ENCODE results near the gene SLAMF9. TPM values are rescaled to one million over a fixed set of nuclear protein-coding genes. Genes with fewer than 3 reads are reported as not detected.

Gene SLAMF9
- total RNA-seq, 1 experiment from 2014 or later, result not detected

GRCh38 chr1:159981351-159982055 is 27.5 kb upstream of the SLAMF9 start (continued):
- TF ChIP-seq ZNF281 (CRISPR knock-in tag; IDR thresholded peaks at IDR 0.05), result no peak

- no peak overlapping the region for H3K4me3 Mint-ChIP-seq
- ATAC-seq (no peak), DNase-seq (ENCODE audit: low spot score) (no peak)
- no peak overlapping the region for H3K27ac Mint-ChIP-seq
- H3K36me3 Mint-ChIP-seq, result no peaks in the 10 kb centered on the region
- no peaks in the 10 kb centered on the region; the same call in 1 of the 2 replicates for H3K4me1 Mint-ChIP-seq
- peaks cover 9% of the 10 kb centered on the region; the same call in 1 of the 2 replicates for H3K27me3 Mint-ChIP-seq (ENCODE audit: low read depth)
- ChIA-PET CTCF (no interaction called here), POLR2A (interaction anchor here (0.6 kb wide), 1 partner anchor 381 kb away, joined by 3 read pairs; no protein-coding TSS in a partner anchor)
- no peak for TF ChIP-seq TEAD4 (CRISPR knock-in tag; IDR thresholded peaks at IDR 0.05)
- no peak for TF ChIP-seq NFATC4 (CRISPR knock-in tag; IDR thresholded peaks at IDR 0.05)
- no peak for TF ChIP-seq ZNF671 (CRISPR knock-in tag; IDR thresholded peaks at IDR 0.05)
- TF ChIP-seq AR (CRISPR knock-in tag; IDR thresholded peaks at IDR 0.05), result no peak
- TF ChIP-seq E2F5 (CRISPR knock-in tag; IDR thresholded peaks at IDR 0.05), result no peak
- TF ChIP-seq IRF1 (CRISPR knock-in tag; IDR thresholded peaks at IDR 0.05), result no peak
- TF ChIP-seq SMAD3 (CRISPR knock-in tag; IDR thresholded peaks at IDR 0.05; ENCODE audit: borderline replicate concordance), result no peak
- TF ChIP-seq SOX15 (CRISPR knock-in tag; IDR thresholded peaks at IDR 0.05), result no peak
- no peak for TF ChIP-seq RELA (CRISPR knock-in tag; IDR thresholded peaks at IDR 0.05; ENCODE audit: borderline replicate concordance)
- TF ChIP-seq ERG (CRISPR knock-in tag; IDR thresholded peaks at IDR 0.05), result no peak
- no peak for TF ChIP-seq ZNF416 (CRISPR knock-in tag; IDR thresholded peaks at IDR 0.05)
- TF ChIP-seq ZBTB43 (CRISPR knock-in tag; IDR thresholded peaks at IDR 0.05), result no peak
- no peak for TF ChIP-seq E2F4 (CRISPR knock-in tag; IDR thresholded peaks at IDR 0.05; ENCODE audit: borderline replicate concordance, low read depth)
- TF ChIP-seq GTF2I (CRISPR knock-in tag; conservative IDR thresholded peaks at IDR 0.05), result no peak
- no peak for TF ChIP-seq CREM (CRISPR knock-in tag; IDR thresholded peaks at IDR 0.05)
- TF ChIP-seq NFYB (CRISPR knock-in tag; conservative IDR thresholded peaks at IDR 0.05; ENCODE audit: low read depth), result no peak
- no peaks in the 10 kb centered on the region for H3K9me3 Mint-ChIP-seq
These were observed 26.7 kb upstream of the SLAMF9 start for GRCh38 chr1:159980786-159981185.
